MM.1S (cell line): ENCODE results near the gene MCTP2.

ENCODE experiments used
- DNase-seq: peaks from one replicate; pipeline ENCODE4 v3.0.0-alpha.2; 2015
- H2AFZ ChIP-seq: fragments of 300-600 bp; sonication (generic); 2 replicates; pipeline ENCODE4 v1.6.0; 2016; ENCODE audit warnings: antibody characterized with exemption, low read length
- H3F3A ChIP-seq: fragments of 300-600 bp; sonication (generic); 2 replicates; pipeline ENCODE4 v1.6.1; 2016; ENCODE audit warnings: mild to moderate bottlenecking, antibody characterized with exemption, low read length, moderate library complexity, mixed read lengths; ENCODE audit not compliant: insufficient read depth
- H3K27ac ChIP-seq: fragments of 300-600 bp; sonication (generic); 2 replicates; pipeline ENCODE4 v1.5.1; 2016; ENCODE audit warnings: mild to moderate bottlenecking, low read length
- H3K27me3 ChIP-seq: fragments of 300-600 bp; sonication (generic); replicated peaks from 2 replicates; pipeline ENCODE4 v1.6.0; 2016; ENCODE audit warnings: low read length; ENCODE audit not compliant: insufficient read depth
- H3K36me3 ChIP-seq: fragments of 300-600 bp; sonication (generic); replicated peaks from 2 replicates; pipeline ENCODE4 v1.6.1; 2016; ENCODE audit warnings: mild to moderate bottlenecking, low read length, mixed read lengths; ENCODE audit not compliant: insufficient read depth
- H3K4me1 ChIP-seq: fragments of 300-600 bp; sonication (generic); 2 replicates; pipeline ENCODE4 v1.6.1; 2016; ENCODE audit warnings: low read length, mixed read lengths
- H3K4me2 ChIP-seq: fragments of 300-600 bp; sonication (generic); 2 replicates; pipeline ENCODE4 v1.6.0; 2016; ENCODE audit warnings: low read depth, low read length
- H3K4me3 ChIP-seq: fragments of 300-600 bp; sonication (generic); 2 replicates; pipeline ENCODE4 v1.5.1; 2016; ENCODE audit warnings: low read length, mixed read lengths
- H3K79me2 ChIP-seq: fragments of 300-600 bp; sonication (generic); 2 replicates; pipeline ENCODE4 v1.6.1; 2016; ENCODE audit warnings: mixed run types, low read length, mixed read lengths
- H3K9ac ChIP-seq: fragments of 300-600 bp; sonication (generic); 2 replicates; pipeline ENCODE4 v1.6.1; 2016; ENCODE audit warnings: low read length, mixed read lengths
- H3K9me2 ChIP-seq: fragments of 300-600 bp; sonication (generic); replicated peaks from 2 replicates; pipeline ENCODE4 v1.6.1; 2016; ENCODE audit warnings: mild to moderate bottlenecking, low read length, mixed read lengths; ENCODE audit not compliant: insufficient read depth
- H3K9me3 ChIP-seq: fragments of 300-600 bp; sonication (generic); replicated peaks from 2 replicates; pipeline ENCODE4 v1.6.1; 2016; ENCODE audit warnings: mild to moderate bottlenecking, low read length, mixed read lengths; ENCODE audit not compliant: insufficient read depth
- H4K20me1 ChIP-seq: fragments of 300-600 bp; sonication (generic); 2 replicates; pipeline ENCODE4 v1.6.1; 2016; ENCODE audit warnings: mild to moderate bottlenecking, low read length, moderate library complexity, mixed read lengths; ENCODE audit not compliant: insufficient read depth
- EZH2 ChIP-seq: fragments of 300-600 bp; sonication (generic); optimal IDR thresholded peaks from 2 replicates; pipeline ENCODE3; 2017; ENCODE audit warnings: low read depth, mild to moderate bottlenecking, antibody characterized with exemption, low read length, mixed read lengths
- EZH2phosphoT487 ChIP-seq: fragments of 300-600 bp; sonication (generic); IDR thresholded peaks from 2 replicates; pipeline ENCODE4 v1.6.1; 2018; ENCODE audit warnings: antibody characterized with exemption, low read length
- TF ChIP-seq, protein P1 (sequence below): fragments of 300-600 bp; sonication (generic); IDR thresholded peaks from 2 replicates; pipeline ENCODE4 v1.5.1; 2016; ENCODE audit warnings: antibody characterized with exemption, low read length, mixed read lengths

Gene MCTP2

DNA sequence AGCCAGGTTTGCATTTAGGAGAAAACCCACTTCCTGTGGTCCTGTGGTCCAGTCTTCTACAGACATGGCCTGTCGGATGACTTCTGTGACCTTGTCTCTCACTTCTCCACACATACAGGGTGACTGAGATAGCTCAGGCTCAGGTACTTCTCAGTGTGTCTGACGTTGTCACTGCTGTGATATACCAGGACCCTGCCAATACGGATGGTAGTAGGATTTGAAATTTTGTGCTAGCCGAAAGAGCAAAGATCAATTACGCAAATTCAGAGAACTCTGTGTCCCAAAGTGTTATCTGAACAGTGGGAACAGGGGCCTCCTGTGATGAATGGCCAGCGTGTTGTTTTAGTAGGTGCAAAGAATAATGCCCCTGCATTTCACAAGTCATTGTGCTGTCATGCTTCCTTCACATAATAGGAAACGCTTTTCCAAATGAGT, 128.9 kb downstream of the MCTP2 start:
- H4K20me1 ChIP-seq, result no peaks in the 10 kb centered on the region
- H3K9me3 ChIP-seq, result no peaks in the 10 kb centered on the region
- H3K4me2 ChIP-seq, result no peak overlapping the region
- no peaks in the 10 kb centered on the region for H3K9me2 ChIP-seq
- no peak overlapping the region for H2AFZ ChIP-seq
- H3K79me2 ChIP-seq, result no peaks in the 10 kb centered on the region
- DNase-seq, result no peak
- H3K9ac ChIP-seq, result no peak overlapping the region
- no peaks in the 10 kb centered on the region for H3F3A ChIP-seq
- no peak overlapping the region for H3K4me3 ChIP-seq
- TF ChIP-seq, protein P1, sequence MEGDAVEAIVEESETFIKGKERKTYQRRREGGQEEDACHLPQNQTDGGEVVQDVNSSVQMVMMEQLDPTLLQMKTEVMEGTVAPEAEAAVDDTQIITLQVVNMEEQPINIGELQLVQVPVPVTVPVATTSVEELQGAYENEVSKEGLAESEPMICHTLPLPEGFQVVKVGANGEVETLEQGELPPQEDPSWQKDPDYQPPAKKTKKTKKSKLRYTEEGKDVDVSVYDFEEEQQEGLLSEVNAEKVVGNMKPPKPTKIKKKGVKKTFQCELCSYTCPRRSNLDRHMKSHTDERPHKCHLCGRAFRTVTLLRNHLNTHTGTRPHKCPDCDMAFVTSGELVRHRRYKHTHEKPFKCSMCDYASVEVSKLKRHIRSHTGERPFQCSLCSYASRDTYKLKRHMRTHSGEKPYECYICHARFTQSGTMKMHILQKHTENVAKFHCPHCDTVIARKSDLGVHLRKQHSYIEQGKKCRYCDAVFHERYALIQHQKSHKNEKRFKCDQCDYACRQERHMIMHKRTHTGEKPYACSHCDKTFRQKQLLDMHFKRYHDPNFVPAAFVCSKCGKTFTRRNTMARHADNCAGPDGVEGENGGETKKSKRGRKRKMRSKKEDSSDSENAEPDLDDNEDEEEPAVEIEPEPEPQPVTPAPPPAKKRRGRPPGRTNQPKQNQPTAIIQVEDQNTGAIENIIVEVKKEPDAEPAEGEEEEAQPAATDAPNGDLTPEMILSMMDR, result no peak
- TF ChIP-seq EZH2 (no peak), EZH2phosphoT487 (no peak)
- no peak overlapping the region for H3K27ac ChIP-seq
- no peaks in the 10 kb centered on the region for H3K4me1 ChIP-seq
- no peaks in the 10 kb centered on the region for H3K36me3 ChIP-seq
- H3K27me3 ChIP-seq, result no peaks in the 10 kb centered on the region

DNA sequence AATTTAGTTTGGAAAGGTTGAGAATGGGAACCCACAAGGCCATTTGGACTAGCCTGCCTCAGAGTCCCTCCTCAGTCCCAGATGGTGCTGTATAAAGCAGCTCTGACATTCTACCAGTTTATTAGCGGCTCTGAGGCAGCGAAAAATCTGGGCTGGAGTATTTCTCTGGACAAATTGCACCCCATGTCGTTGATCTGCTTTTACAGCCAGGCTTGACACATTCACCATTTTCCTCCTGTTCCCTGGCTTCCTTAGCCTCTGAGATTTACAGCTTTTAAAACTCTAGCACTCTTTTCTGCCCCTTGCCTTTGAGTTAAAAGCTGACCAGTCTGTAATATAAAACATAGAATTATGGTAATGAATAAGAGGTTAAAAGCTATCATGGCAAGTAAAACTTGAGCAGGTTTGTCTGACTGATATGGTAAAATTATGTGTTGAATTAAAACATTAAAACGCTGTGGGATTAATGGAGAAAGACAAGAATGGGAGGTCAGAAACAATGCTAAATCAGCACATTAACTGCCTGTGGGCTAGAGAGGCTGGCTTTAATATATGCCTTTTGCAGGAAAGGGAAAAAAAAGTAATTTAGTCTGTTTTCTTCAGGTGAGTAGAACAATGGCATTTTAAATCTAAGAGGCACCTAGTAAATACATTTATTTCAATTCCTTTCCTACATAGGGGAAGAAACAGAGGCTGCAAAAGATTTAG, 131.2 kb downstream of the MCTP2 start:
- H3K9me3 ChIP-seq, result no peaks in the 10 kb centered on the region
- H3K9me2 ChIP-seq, result no peaks in the 10 kb centered on the region
- H3K27me3 ChIP-seq, result no peaks in the 10 kb centered on the region
- no peak overlapping the region for H3K4me3 ChIP-seq
- no peaks in the 10 kb centered on the region for H3F3A ChIP-seq
- no peak overlapping the region for H3K4me2 ChIP-seq
- no peak overlapping the region for H3K9ac ChIP-seq
- H3K36me3 ChIP-seq, result no peaks in the 10 kb centered on the region
- H3K4me1 ChIP-seq, result no peaks in the 10 kb centered on the region
- DNase-seq, result no peak
- H3K79me2 ChIP-seq, result no peaks in the 10 kb centered on the region
- H4K20me1 ChIP-seq, result no peaks in the 10 kb centered on the region
- no peak overlapping the region for H2AFZ ChIP-seq
- H3K27ac ChIP-seq, result no peak overlapping the region
- TF ChIP-seq EZH2 (no peak), EZH2phosphoT487 (no peak)
- TF ChIP-seq, protein P1, result no peak

GRCh38 chr15:94363382-94363781, 132.0 kb downstream of the MCTP2 start:
- TF ChIP-seq EZH2, result no peak
- Histone ChIP-seq H3K4me3 (no peak overlapping the region), H2AFZ (no peak overlapping the region)

DNA sequence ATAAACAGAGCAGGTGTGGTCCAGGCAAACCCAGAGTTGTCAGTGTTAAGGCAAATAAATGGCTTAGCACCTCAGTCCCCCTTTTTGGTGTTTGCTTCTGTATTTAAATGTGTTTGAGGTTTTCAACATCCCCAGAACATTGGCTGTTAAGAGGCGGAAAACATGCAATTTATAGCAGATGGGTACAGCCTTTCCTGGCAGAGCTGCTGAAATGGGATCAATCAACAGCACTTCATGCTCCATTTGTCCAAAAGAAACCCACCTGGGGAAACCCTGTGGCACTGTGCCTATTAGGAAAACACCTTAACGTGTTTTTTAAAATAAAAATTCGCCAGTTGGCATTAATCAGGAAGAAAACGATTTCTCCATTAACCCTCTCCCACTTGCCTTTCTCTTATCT, 135.4 kb downstream of the MCTP2 start:
- no peaks in the 10 kb centered on the region for H3K9me3 ChIP-seq
- H3K4me2 ChIP-seq, result no peak overlapping the region
- no peak overlapping the region for H3K9ac ChIP-seq
- no peaks in the 10 kb centered on the region for H3F3A ChIP-seq
- DNase-seq, result no peak
- no peaks in the 10 kb centered on the region for H3K9me2 ChIP-seq
- H3K27ac ChIP-seq, result no peak overlapping the region
- H3K36me3 ChIP-seq, result no peaks in the 10 kb centered on the region
- H3K27me3 ChIP-seq, result no peaks in the 10 kb centered on the region
- H3K4me1 ChIP-seq, result no peaks in the 10 kb centered on the region
- TF ChIP-seq EZH2phosphoT487 (no peak), EZH2 (no peak)
- TF ChIP-seq, protein P1, result no peak
- H4K20me1 ChIP-seq, result no peaks in the 10 kb centered on the region
- no peaks in the 10 kb centered on the region for H3K79me2 ChIP-seq
- no peak overlapping the region for H3K4me3 ChIP-seq
- H2AFZ ChIP-seq, result no peak overlapping the region

More at GRCh38 chr15:94363382-94363781, 132.0 kb downstream of the MCTP2 start:
- Histone ChIP-seq H3K79me2 (no peaks in the 10 kb centered on the region), H3K9ac (no peak overlapping the region), H3K27me3 (no peaks in the 10 kb centered on the region), H3K4me1 (no peaks in the 10 kb centered on the region), H3F3A (no peaks in the 10 kb centered on the region), H3K4me2 (no peak overlapping the region), H4K20me1 (no peaks in the 10 kb centered on the region), H3K9me2 (no peaks in the 10 kb centered on the region), H3K9me3 (no peaks in the 10 kb centered on the region), H3K36me3 (no peaks in the 10 kb centered on the region), H3K27ac (no peak overlapping the region)
- no peak for DNase-seq
